Measurements from ENCODE around the gene BDKRB2. TPM values are rescaled to one million over a fixed set of nuclear protein-coding genes. Genes with fewer than 3 reads are reported as not detected.
A peak's percentile ranks its signal among the peaks of the same experiment; 100 is the strongest.

Gene BDKRB2
- total and polyA plus RNA-seq, 2 of the 4 experiments (the other 2 are of a cell fraction) = 60.9 to 73.1 TPM

- H3K27me3 ChIP-seq (ENCODE audit: control insufficient read depth, insufficient read depth, low read length) = no peaks in the 10 kb centered on the region
- H3K9me3 ChIP-seq (ENCODE audit: control insufficient read depth, insufficient read depth, low read length) = no peaks in the 10 kb centered on the region
- intact Hi-C loops (cut with micrococcal nuclease) = no loop called here
- H2BK120ac ChIP-seq (ENCODE audit: low read depth, low read length) = peak overlapping the region; percentile 60; the same call in 1 of the 2 replicates
- peak overlapping the region; percentile 43; the same call in 1 of the 2 replicates for H4K5ac ChIP-seq (ENCODE audit: low read depth, low read length)
- H4K91ac ChIP-seq (ENCODE audit: insufficient read depth, low read depth, low read length) = peak overlapping the region; percentile 36; the same call in 1 of the 2 replicates
- H3K23ac ChIP-seq (ENCODE audit: low read depth, low read length) = no peak overlapping the region; the same call in 1 of the 2 replicates
- H3K4ac ChIP-seq (ENCODE audit: low read depth, low read length) = peak overlapping the region; percentile 73
- peaks cover 13% of the 10 kb centered on the region for H3K4me1 ChIP-seq (ENCODE audit: control insufficient read depth, insufficient read depth, low read length)
- peak overlapping the region; percentile 50; the same call in 1 of the 2 replicates for H2AK5ac ChIP-seq (ENCODE audit: low read depth, low read length)
- dilution Hi-C loops (cut with HindIII; ENCODE audit: low sequenced_read_pairs, unreplicated experiment) = no loop called here
- peak overlapping the region; percentile 49 for H3K18ac ChIP-seq (ENCODE audit: low read depth, low read length)
- peak overlapping the region; percentile 29 for H2AFZ ChIP-seq (replicated peaks; ENCODE audit: low read length, poor library complexity)
- H3K4me2 ChIP-seq (ENCODE audit: low read depth, low read length) = no peak overlapping the region
- H3K36me3 ChIP-seq (ENCODE audit: control insufficient read depth, insufficient read depth, low read length) = no peaks in the 10 kb centered on the region
- no peak overlapping the region for H2AK9ac ChIP-seq (replicated peaks; ENCODE audit: low read depth, low read length, poor library complexity)
- peak; percentile 21; the same call in 1 of the 2 replicates for ATAC-seq (ENCODE audit: low read depth)
- no peak overlapping the region for H3K56ac ChIP-seq (ENCODE audit: extremely low read depth, insufficient read depth, low read length)
- H3K9ac ChIP-seq (ENCODE audit: low read depth, low read length) = no peak overlapping the region
- BruUV-seq (replicated peaks) = no TSS peak
- H3K27ac ChIP-seq (ENCODE audit: insufficient read depth, low read length) = peak overlapping the region; percentile 24; the same call in 1 of the 2 replicates
- in situ Hi-C loops (cut with MboI; ENCODE audit: low sequenced_read_pairs) = no loop called here
- H3K14ac ChIP-seq (replicated peaks; ENCODE audit: low read depth, low read length) = peak overlapping the region; percentile 57; the same call in 1 of the 2 replicates
- peak; percentile 55 for DNase-seq
- peak overlapping the region; percentile 66; the same call in 1 of the 3 replicates for H2BK15ac ChIP-seq (ENCODE audit: low read depth, low read length)
- H3K9me1 ChIP-seq (ENCODE audit: insufficient read depth, low read length) = peaks cover 16% of the 10 kb centered on the region; the same call in 1 of the 2 replicates
- peak overlapping the region; percentile 31; the same call in 1 of the 2 replicates for H2BK20ac ChIP-seq (ENCODE audit: low read depth, low read length)
- ChIA-PET POLR2A (ENCODE audit: unreplicated experiment) (no interaction called here), CTCF (no interaction called here)
- peak overlapping the region in 1 of 2 experiments; percentile 39; a peak in 1 of 4 replicates for H4K8ac ChIP-seq (ENCODE audit: low read depth in 2 of 2, low read length in 2 of 2)
- TF ChIP-seq USF2 (IDR thresholded peaks at IDR 0.05; ENCODE audit: low read depth, low read length) = 0 out of 2 replicates have a peak, but pooled peaks have one; percentile 6
- TF ChIP-seq MXI1 (IDR thresholded peaks at IDR 0.05; ENCODE audit: borderline replicate concordance, low read depth, low read length) = no peak
- no peak overlapping the region for H3K4me3 ChIP-seq (ENCODE audit: insufficient read depth, low read depth, low read length)
- no peaks in the 10 kb centered on the region for H3K79me1 ChIP-seq (ENCODE audit: low read depth in 1 of 2, low read length in 2 of 2)
- H2BK5ac ChIP-seq (ENCODE audit: low read depth, low read length, poor library complexity, severe bottlenecking) = no peak overlapping the region
- 17% methylated on average over 2 of the region's 9 CpGs; no CpG with 5 or more reads in 1 of the 2 experiments for WGBS, 2 experiments (ENCODE audit: extremely low coverage in 2 of 2, insufficient read length in 1 of 2)
- H4K20me1 ChIP-seq (ENCODE audit: insufficient read depth, low read length) = no peaks in the 10 kb centered on the region
These were observed 19.9 kb upstream of the BDKRB2 start for GRCh38 chr14:96184737-96185136.

Data from IMR-90 (cell line).